RCC 7860 (cell line): ENCODE results near the gene STON2.

ENCODE experiments used
- DNase-seq: peaks from one replicate; pipeline ENCODE4 v3.0.0-alpha.2; 2015; ENCODE audit warnings: low spot score
- FAIRE-seq: peaks from 2 replicates; lab custom pipeline; 2012; peaks lifted over from hg19 to GRCh38; lab: Jason Lieb, UNC

The STON2 gene

GRCh38 chr14:81310606-81311005 lies 89.5 kb downstream of the STON2 start:
- FAIRE-seq (no peak), DNase-seq (no peak)

DNA sequence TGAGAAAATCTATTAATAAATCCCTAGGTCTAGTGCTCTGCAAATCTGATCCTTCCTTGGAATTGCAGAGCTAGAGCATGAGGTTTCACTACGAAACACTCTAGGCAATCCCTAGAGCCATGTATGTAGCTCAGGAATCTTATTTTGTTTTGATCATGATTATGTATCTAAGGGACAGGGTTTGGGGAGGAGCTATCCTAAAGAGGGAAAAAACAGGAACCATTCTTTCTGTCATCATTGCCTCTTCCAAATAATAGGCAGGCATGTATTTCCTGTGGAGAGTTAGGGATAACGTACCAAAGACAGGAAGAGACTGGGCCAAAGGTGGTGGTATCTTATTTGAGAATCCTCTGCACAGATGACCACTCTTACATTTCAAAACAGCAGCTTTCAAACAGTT lies 90.6 kb downstream of the STON2 start:
- FAIRE-seq (no peak), DNase-seq (no peak)

GRCh38 chr14:81305743-81306142 lies 94.4 kb downstream of the STON2 start:
- DNase-seq (no peak), FAIRE-seq (no peak)

DNA sequence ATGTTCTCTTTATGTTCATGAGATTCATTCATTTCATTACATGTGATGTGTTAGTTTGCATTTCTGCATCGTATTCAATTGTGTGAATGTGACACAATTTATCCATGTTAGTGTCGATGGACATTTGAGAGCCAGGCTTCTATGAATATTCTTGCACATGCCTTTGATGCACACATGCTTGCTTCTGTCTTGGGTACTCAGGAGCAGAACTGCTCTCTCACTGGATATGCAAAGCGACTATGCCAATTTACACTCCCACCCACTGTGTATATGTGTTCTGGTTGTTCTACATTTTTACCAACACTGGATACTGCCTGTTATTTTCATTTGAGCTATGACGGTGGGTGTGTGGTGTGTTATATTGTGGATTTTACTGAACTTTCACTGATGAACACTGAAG lies 95.1 kb downstream of the STON2 start:
- DNase-seq (no peak), FAIRE-seq (no peak)

GRCh38 chr14:81303258-81303935 lies 96.7 kb downstream of the STON2 start:
- peak; percentile 5 for DNase-seq
- no peak for FAIRE-seq

GRCh38 chr14:81302638-81303037 lies 97.5 kb downstream of the STON2 start:
- no peak for DNase-seq
- no peak for FAIRE-seq

DNA sequence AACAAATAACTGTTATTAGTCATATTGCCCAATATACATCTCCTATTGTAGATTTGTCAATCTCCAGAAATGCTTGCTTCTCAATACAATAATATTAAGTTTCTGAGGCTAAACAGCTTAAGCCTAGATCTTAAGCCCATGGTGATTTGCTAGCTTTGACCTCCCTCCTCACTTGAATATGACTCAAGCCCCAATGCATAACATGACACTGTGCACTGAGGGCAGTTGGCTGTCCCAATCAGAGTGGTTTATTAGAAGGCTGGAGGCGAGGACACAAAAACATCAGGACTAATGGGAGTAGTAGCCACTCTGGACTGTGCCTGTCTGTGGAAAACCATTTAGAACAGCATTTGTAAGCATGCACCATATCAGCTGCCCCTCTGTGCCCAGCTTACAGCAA lies 98.3 kb downstream of the STON2 start:
- DNase-seq (no peak), FAIRE-seq (no peak)

- FAIRE-seq (no peak), DNase-seq (no peak)
Measured at GRCh38 chr14:81301371-81301770, 98.8 kb downstream of the STON2 start.

DNA sequence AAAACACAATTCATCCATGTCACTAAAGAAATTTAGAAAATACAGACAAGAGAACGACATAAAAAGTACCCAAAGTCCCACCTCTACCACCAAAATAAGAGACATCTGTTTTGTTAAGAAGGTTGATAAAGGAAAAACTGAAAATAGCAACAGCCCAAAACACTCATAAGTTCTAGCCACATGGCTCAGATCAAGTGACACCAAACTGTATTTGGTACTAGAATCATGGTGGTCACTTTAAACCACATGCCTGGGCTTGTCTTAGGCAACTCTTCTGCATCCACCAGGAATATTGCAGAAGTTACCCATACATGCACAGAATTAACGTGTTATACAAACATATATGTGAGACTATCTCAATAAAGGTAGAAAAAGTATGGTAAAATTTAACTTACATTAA lies 101.2 kb downstream of the STON2 start:
- DNase-seq (no peak), FAIRE-seq (no peak)

- no peak for DNase-seq
- no peak for FAIRE-seq
Measured at GRCh38 chr14:81298122-81298521, 102.0 kb downstream of the STON2 start.

DNA sequence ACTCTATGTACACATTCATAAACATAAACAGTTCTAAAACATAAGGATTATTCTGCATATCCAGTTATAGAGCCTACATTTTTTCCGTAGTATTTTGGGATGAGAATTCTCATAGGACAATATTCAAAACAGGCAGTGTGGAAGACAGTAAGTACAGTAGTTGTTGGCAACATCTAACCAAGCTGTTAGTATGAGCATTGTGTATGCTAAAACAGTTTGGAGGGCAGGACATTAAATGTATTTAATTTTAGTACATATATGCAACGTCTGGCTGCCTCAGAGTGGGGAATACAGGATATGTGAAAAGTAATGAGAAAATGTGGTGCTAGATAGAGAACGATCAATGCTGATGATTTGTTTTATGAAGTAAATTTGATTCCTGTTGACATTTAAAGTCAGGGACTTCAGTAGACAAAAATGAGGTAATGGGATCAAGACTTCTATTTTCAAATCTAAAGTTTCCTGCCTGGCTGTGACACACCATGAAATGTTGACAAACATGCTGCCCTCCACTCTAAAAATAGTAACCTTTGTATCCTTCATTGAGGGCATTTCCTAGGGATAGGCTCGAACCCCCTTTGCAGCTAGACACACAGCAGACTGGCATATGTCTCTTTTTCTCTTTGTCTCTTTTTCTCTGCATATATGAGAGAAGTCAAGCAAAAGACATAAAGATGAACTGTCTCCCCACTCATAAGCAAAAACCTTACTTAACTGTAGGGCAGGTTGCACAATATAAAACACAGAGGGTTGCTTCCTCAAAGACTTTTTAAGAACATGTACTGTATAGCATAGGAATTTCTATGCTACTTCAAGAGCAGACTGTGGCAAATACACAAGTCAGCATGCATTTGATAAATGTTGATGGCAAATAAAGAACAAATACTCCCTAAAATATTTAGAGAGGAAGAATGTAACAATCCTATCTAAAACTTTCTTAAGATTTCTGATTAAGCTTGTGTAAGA lies 103.9 kb downstream of the STON2 start:
- DNase-seq (no peak), FAIRE-seq (no peak)

DNA sequence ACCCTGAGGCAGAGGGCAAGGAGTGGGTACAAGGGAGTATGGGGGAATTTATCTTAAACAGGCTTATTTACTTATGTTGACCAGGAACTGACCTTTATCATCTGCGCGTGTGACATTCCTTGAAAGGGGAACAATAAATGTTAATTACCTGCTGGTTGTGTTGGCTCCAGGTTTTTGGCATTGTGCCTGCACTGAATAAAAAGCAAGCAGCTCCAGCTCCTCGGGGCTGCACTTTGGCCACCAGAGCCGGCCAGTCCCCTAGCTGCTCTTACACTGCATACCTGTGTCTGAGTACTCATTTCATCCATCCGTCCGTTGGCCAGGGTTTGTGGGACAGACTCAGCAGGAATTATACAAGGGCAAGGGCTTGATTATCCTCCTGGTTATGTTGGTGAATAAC lies 110.6 kb downstream of the STON2 start:
- DNase-seq: no peak
- FAIRE-seq: no peak

DNA sequence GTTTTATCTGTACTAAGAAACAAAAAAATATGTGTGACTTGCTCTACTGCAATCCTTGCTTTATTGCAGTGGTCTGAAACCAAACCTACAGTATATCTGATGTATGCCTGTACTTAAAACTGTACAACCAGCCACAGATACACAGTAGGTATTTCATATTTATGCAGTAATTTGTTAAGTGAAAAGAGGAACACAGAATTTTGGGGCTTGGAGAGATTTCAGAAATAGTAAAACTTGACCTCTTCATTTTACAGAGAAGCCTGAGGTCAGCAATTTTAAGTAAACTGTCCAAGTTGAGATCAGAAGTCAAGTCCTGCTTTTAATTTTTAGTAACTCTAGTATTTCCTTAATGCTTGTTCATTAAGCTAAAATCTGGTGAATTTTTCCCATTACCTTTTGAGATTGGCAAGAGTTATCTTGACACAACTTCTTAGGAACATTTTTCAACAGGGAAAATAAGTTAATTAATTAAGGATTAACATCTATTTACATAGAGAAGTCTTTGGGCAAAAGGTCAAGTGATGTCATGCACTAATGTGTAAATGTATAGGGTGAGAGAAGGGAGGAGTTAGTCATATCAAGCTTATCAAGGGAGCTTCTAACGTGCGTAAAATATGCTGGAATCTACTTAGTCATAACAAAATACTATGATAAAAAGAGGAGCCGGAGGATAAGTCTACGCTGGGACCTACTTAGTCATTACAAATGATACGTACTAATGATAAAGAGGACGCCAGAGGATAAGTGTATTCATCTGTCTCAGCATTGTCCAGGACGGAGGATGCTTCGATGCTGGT lies 113.4 kb downstream of the STON2 start:
- no peak for DNase-seq

DNA sequence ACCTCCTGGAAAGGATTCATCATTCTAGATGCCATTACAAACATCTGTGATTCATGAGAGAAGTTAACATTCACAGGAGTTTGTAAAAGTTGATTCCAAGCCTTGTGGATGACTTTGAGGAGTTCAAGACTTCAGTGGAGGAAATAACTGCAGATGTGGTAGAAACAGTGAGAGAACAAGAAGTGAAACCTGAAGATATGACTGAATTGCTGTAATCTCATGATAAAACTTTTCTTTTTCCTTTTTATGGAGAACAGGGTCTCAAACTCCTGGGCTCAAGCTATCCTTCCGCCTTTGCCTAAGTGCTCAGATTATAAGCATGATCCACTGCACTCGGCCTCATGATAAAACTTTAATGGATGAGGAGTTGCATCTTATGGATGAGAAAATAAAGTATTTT lies 114.9 kb downstream of the STON2 start:
- FAIRE-seq: no peak
- DNase-seq: no peak

More for the DNA sequence above, 113.4 kb downstream of the STON2 start:
- FAIRE-seq: no peak

DNA sequence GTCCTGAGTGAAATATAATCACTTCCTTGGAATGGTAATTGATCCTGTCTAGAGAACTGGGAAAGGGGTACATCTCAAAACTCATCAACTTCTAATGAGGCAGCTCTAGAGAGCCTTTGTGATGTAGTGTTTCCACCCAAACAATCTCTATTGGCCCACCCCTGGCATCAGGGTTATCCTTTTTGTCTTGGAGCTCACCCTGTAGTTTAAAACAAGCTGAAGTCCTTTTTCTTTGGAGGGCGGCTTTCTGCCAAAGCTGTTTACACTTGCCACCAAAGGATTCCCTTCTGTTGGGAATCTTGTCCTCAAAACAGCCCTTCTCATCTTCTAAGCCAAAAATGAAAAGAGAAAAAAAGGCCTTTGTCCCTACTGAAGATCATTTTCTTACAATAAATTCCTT lies 118.8 kb downstream of the STON2 start:
- DNase-seq: no peak
- no peak for FAIRE-seq

DNA sequence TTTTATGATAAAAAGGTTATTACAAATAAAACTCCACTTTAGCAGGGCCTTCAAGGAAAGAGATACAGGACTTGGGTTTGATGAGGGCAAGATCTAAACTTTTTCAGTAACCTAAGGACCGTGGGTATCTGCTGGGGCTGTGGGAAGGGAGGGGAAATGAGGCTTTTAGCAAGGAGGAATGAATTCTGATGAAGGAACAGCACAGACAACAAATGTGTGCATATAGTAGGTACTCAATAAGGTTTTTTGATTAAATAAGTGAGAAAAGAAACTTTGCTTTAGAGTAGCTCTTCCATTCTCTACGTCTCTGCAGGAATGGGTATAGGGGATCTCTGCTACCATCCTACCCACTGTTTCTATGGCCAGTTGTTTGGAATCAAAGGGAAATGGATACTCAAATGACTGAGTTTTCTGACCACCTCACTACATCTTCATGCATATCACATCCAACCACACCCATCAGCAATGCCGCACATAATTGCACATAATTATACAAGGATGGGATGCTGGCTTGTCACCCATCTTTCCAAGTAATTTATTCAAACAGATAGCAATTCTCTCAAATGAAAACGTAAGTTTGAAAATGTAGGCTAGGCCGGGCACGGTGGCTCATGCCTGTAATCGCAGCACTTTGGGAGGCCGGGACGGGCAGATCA lies 119.9 kb downstream of the STON2 start:
- no peak for FAIRE-seq
- DNase-seq: no peak

DNA sequence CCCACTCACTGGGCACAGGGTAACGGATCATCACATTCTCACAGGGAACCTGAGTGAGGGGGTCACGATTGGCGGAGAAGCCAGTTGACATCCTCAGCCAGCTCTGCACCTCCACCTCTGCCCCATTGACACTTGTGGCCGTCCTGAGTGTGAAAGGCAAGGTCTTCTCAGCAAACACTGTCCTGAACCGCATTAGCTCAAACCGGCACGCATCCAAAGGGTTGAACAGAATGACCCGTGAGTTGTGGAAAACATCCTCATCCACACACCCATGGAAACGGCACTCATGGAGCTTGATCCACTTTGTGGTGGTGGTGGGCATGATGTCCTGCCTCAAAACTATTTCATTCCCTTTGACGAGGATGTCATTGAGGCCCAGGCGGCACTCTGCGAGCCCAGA lies 123.0 kb downstream of the STON2 start:
- DNase-seq (no peak), FAIRE-seq (no peak)

GRCh38 chr14:81276073-81277069 lies 123.8 kb downstream of the STON2 start:
- FAIRE-seq (no peak), DNase-seq (no peak)

DNA sequence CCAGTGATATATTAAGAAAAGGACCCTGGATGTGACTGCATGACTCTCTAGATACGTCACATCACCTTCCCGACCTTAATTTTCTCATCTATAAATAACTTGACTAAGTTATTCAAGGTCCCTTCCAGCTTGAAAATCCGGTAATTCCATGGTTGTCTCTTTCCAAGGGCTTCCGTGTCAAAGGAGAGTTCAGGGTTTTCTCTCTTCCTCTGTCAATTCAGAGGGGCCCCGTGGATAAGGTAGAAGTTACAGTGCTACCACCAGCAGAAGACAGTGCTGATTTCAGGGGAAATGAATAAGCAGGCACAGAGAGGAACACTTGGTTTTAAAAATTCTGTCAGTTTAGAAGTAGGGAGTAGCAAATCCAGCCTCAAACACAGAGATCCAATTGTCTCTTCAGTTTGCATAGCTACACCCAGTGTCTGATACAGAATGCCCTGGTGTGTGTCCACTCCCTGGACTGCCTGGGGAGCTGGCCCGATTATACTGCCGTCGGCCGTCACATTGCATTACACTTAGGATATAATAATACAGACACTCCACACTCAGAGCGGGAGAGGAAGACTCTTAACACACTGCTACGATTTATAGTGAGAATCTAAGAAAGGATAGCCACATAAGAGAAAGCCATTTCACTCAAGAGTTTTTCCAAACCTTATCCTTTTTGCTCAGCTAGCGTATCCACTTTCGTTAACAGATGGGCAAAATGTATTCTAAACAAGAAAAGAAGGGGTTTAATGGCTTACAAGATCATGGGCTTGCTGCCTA lies 124.6 kb downstream of the STON2 start:
- FAIRE-seq: no peak
- DNase-seq: no peak
